AG08395 (cell line): Measurements from ENCODE around the gene RASGRP1.
A peak's percentile ranks its signal among the peaks of the same experiment; 100 is the strongest.

Source experiments
- DNase-seq: peaks from one replicate; pipeline ENCODE4 v3.0.0; 2012; ENCODE audit warnings: mixed read lengths, low spot score

RASGRP1 gene

DNA sequence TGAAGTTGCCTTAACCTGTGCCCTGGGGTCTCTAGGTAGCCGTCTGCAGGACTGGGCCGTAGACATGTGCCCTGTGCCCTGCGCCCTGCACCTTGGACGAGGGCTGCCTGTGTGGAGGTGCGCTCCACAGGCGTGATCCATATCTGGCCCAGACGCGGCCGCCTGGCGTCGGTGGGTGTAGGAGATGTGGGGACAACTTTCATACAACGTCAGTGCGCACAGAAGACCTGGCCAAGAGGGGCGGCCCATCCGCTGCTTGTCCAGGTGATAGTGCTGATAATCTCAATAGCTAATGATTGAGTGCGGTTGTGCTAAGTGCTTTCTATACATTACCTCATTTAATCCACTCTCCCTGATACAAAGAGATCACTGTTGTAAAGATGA lies 665 bp upstream of the RASGRP1 start:
- no peak for DNase-seq

DNA sequence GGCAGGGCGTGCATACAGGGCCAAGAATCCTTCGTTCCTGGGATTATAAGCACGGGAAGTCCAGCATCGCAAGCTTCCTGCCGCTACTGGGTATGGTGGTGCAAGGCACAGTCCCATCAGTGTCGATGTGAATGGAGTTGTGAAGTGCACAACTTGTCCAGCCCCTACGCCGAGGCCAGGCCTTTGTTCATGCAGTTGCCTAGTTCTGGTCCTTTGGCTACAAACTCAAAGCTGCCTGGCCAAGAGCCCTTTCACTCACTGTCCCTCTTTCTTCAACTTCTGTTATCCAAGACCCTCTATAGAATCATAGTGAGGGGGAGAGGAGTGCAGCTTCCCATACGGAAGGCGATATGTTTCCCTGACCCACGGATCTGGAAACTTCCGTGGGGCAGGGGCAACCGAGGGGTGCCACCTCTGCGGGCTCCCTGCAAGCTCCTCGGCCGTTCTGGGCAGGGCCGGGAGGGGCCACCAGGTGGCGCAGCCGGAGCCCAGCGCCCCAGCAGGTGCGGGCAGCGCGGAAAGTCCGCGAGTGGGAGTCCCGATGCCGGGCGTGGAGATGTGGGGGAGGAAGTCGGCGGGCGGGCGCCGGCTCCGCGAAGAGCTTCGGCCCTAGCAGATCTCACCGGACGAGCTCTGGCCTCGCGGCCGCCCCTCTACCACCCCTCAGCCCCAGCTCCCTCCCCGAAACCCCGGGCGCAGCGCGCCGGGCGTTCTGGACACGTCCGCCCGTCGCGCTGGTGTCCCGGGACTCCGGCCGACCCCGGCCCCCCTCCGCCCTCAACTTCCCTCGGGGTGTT lies 693 bp downstream of the RASGRP1 start:
- DNase-seq, result peak; percentile 58

DNA sequence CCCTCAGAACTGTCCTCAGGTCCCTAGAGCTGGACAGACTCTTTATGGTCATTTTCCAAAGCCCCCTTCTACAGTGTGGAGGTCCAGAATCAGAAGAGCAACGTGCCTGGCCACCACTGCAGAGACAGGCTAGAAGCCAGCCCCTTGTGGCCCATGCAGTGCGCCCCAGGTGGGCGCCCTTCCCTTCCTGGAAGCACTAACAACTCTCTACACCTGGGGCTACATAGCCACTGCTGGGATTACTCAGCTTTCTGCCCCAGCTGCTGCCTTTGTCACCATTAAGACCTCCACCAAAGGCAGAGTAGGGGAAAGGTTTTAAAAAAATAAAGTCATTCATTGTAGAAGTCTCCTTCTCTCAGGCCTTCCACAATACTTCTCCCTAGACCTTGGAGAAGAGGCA lies 2.3 kb downstream of the RASGRP1 start:
- DNase-seq, result no peak

DNA sequence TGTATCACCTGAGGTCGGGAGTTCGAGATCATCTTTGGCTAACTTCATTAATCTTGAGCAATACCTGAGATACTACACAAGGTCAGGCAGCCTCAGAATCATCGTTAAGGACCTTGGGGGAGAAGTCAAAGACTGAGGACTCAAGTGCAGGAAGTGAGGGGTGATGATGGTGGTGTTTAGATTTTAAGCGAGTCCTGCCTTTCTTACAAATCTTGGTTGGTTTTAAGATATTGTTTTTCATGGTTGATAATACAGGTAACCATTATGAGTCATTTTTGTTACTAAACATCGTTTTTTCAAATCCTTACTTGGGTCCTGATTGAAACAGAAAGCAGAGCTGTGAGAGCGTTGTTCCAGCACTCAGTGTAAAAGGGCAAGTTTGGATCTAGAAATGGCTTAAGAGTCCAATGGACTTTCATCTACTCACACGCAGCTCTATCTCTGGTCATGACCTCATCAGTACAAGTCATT lies 4.1 kb downstream of the RASGRP1 start:
- DNase-seq, result no peak

DNA sequence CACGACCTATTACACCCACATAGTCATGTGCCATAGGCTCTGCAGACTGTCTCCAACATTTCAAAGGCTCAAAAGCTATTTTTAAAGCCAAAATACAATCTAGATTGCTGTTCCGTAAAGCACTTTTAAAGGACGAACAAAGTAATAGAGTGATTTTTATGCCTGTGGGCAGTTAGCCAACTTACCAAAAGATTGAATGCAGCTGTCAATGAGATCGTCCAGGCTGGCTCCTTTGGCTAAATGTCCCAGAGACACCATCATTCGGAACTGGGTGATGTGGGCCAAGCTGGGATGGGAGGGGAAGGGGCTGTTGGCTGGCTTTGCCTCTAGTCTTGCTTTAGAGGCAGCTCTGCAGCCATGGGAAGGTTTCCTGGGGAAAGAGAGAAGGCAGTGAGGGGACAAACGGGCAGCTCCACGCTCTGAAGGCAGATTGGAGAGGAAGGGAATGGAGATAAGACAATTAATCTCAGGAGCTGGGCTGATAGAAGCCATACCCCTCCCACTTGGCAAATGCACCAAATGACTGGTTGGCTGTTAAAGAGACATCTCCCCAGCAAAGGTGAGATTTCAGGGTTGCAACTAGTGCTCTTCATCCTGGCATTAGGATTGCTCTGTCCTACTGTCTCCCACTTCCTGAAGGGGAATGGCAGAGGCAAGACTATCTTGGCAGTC lies 4.8 kb downstream of the RASGRP1 start:
- DNase-seq, result no peak

DNA sequence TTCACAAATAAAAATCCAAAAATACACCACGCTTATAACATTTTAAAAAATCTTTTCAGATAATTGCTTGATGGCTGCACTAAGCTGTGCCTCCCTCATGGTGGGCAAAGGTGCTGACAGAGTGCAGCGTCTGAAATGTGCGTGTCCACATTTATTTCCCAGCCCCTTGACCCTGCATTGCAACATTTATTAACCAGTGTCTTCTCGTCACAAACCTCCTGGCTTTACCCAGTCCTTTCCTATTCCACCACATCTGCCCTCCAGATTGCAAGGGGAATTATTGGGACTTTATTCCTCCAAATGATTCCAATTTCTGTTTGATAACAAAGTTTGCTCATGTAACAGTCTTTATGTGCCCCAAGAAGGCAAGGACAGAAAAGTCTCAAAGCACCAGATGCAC lies 5.5 kb downstream of the RASGRP1 start:
- no peak for DNase-seq

DNA sequence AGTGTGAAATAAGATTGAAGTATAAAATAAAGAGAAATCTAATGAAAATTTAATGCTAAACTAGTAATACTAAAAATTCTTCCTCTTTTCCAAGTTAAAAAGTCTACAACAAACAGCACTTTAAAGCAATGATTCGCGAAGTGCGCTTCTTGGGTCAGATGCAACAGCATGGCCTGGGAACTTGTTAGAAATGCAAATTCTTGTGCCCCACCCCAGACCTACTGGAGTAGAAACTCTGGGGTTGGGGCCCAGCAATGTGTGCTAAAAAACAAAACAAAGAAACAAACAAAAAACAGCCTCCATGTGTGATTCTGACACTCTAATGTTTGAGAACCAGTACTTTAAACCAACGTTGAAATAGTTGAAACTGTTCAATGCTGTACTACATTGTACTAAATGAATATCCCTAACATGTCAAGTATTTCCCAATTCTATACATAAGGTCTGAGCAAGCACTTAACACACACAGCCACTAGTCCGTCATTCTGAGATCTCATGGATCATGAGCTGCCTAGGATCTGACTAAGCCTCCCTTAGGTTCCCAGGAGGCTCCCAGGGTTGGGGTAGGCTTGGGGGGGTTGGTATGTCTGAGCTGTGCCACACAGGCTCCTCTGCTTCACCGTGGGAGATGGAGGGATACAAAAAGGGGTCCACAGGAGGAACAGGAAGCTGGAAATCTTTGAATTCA lies 6.1 kb downstream of the RASGRP1 start:
- no peak for DNase-seq

DNA sequence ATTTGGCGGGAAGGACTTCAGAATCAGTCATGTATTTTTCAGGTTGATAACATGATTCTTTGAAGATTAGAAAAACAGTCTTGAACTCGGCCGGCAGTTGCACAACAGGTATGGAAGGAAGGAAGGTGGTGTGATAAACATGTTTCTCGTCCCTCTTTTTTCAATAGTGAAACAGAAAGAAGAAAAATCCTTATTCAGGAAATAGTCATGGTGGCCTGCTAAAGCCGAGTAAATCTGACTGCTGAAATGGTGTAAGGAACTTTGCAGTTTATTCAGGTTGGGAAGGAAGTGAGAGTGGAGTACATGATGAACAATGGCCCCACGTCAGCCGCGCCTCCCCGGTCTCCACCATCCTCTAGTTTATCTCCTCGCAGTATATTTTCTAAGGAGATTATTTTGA lies 6.7 kb downstream of the RASGRP1 start:
- no peak for DNase-seq

DNA sequence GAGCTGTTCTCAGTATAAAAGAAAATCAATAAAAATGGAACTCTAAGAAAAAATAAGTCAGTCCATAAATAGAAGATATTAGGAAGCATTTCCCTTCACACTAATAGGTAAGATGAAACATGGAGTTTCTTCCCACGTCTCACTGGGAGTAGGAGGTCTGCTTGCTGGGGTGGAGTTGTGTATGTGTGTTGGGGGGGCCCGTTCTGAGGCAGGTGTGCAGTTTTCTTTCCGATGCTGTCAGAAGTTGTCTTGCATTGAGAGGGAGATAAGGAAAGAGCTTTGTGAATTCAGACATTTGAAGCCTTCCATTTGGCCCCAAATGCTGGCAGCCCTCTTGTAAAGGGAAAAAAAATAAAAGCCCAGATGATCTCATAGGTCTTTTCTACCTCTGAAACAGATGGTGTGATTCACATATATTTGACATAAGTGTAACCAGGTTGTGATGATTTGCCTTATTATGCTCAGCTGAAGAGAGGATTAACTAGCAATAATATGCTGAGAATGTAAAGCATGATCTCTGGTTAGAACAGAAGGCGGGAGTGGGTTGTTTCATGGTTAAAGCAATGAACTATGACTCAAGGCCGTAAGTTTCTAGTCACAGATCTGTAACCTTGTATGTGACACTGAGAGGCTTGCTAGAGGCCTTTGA lies 8.8 kb downstream of the RASGRP1 start:
- DNase-seq, result peak; percentile 43

DNA sequence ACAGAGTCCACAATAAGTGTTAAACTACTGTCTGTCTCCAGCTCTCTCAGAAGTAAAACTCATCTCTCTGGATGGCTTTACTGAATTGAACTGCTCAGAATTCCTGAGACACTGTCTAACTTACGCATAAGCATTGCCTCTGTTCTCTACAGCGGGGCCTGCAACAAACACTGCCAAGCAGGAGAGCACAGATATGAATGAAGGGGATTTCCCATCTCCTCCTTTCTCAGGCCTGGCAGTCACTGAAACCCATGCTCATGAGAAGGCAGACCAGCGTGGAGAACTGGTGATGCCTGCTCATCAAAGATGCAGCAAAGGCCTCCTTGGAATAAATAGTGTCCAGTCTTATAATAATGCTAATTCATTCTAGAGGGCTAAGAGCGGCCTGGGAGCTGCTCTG lies 10.3 kb downstream of the RASGRP1 start:
- DNase-seq, result no peak

DNA sequence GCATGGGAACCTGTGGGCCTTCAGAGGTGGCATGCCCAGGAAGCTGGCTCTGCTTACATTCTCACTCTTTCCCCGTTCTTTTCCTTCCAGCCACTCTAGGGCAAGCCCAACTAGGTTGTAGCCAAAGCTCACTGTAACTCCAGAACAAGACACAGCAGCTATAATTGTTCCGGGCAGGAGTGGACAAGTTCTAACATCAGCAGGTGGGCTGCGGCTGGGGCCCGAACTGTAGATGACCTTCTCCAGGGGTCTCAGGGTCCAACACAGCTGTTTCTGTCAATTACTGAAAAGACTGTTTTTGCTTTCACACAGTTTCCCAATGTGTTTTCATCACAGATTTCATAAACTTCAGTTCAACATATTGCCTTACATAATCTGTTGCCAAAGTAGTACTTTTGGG lies 11.5 kb downstream of the RASGRP1 start:
- no peak for DNase-seq

DNA sequence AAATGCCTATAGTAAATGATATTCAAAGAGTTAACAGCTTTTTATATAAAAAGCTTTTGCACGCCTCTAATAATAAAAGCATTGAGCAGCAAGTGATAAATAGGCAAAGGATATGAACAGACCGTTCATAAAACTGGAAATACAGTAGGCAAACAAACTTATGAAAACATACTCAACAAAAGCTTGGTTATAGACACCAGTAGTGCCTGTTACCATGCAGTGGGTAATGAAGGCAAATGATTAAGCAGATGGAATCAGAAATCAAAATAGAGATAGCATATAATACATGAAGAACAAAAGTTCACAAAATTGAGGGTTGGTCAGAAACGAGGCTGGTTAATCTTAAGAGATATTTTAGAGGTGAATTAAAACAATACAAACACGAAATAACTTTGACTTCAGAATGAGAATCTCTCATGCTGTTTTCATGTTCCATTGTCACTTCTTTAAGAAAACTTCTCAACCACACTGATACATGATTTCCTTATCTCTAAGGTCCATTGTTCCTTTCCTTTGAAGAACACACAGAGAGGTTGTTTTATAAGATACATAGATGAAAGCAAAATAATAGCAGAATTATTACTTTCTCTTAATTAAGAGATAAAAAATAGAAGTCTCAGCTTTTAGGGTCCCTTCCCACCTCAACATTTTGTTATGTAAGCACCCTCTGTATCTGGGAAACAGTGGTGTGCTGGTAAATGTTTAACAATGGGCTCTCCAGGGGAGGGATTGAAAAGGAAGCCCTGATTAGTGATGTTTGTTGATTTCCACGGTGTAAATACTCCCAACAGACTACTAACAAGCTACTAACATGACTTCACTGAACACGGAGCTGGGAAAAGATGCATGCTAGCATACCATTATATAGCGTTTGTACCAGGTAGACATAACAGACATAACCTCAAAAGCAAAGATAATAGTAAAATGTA lies 12.6 kb downstream of the RASGRP1 start:
- DNase-seq, result no peak

DNA sequence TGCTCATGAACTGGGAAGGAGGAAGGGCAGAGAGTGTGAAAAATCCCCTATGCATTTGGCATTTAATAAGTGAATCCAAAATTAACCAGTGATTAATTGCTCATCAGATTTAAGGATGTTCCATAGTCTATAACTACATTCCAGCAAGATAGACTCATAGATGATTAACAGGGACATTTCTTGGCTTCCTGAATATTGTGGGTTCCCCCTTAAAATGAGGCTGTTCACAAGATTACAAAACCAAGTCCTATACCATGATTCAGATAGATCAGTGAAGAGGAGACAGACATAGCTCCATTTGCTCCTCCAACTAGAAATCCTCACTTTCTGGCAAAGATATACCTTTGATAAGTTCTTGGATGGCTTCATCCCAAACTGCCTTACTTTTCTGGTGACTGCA lies 15.4 kb downstream of the RASGRP1 start:
- peak; percentile 31 for DNase-seq

DNA sequence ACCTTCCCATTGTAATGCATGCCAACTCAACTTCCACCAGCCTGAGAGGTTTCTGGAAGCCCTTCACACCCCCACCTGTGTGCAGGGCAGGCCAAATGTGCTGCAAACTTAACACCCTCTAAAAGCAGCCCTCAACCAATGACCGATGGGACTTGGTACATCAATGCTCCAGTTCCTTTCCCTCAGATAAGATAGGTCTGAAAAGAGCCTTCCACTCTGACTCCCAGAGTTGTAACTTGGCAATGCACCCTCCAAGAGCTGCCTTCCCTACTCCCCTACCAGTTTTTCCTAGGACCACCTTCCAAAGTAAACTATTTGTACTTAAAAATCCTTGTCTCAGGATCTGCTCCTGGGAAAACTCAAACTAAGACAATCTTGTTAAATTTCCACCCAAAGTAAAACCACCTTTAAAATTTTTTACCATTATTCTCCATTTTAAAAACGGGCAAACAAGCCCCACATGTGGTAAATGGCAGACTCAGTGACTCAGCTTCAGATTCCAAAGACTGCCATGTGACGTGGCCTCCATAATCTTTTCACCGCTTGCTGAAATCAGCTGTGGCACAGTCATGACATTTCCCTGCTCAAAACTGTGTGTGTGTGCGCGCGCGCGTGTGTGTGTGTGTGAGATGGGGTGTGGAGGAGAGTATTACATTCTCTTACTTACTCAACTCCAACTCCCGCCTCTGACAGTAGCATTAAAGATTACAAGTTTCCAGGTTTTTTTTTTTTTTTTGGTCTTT lies 17.2 kb downstream of the RASGRP1 start:
- peak; percentile 40 for DNase-seq

DNA sequence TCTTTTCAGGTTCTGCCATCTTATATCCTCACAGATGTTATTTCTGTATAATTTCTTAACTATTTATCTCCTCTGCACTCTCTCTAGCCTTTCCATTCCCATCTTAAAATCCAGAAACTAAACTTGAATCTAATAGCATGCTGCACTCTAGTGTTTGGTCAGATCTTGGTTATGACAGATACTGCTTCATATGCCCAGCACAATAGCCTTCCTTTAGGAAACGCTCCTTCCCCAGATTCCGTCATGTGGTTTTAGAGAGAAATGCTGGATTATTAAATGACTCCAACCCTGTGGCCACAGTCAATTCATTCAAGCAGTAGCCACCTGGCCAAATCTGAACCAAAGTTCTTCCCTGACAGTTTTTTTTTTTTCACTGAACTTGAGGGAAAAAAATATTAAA lies 19.4 kb downstream of the RASGRP1 start:
- DNase-seq, result no peak

DNA sequence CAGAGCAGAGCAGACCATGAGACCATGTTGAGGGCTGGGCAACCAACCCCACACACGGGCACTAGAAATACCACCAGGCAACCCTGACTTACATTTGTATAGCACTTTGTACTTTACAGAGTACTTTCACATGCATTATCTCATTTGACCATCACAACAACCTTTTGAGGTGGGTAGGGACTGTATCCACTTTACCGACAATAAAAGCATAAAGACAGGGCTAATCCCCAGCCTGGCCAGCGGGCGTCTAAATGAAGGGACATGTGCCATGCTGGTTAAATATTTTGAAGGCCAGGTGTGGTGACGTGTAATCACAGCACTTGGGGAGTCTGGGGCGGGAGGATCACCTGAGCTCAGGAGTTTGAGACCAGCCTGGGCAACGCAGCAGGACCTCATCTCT lies 23.6 kb downstream of the RASGRP1 start:
- no peak for DNase-seq

DNA sequence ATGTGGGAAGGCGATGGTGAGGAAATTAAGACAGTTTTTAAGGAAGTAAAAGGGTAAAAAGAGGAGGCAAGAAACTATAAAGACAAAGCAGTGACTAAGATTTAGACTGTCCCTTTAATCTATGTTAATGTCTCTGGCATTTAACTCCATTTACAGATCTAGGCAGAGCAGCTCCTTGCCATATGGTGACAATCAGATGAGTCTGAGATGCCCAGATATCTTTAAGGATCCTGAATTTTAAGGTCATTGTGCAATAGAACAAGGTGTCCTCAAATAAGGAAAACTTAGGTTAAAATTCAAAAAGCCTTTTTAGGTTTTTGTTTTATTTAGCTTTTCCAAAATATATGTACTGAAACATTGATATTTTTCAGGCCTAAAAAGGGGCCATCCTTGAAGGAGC lies 24.1 kb downstream of the RASGRP1 start:
- peak; percentile 13 for DNase-seq

DNA sequence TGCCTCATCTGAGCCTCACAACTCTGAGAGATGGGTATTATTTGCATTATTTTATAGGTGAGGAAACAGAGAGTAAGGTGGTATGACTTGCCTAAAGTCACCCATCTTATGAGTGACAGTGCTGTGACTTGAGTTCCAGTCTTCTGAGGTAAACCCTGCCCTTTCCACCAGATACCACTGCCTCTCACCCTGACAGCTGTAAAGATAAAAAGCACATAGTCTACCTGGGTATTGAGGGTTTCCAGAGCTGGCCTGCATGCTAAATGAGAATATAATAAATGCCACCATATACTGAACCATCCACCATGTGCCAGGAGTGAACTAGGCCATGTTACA lies 25.6 kb downstream of the RASGRP1 start:
- DNase-seq, result no peak

DNA sequence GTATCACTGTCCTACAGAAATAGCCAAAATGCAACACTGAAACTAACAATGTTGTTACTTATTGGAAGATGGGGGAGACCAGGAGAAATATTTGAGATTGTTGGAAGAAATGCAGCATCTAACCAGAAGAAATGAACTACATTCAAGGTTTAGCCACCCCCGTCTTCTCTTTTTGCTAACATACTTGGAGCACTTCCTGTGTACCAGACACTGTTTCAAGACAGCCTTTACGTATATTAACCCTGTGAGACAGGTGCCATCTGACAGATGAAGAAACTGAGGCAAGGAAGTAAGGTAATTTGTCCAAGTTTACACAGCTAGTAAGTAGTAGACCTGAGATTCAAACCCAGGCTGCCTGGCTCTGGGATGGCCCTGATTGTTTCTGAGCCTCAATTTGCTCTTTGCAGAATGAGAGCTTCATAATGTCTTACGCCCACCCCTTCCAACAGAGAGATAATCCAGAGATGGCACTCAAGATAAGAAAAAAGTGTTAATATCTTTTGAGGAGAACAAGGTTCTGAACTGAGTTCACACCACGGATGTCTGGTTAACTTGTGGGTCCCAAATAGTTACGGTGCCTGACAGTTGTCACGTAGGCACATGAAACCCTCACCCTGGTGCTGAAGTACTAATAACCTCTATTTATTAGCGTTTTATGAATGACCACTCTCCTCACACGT lies 26.1 kb downstream of the RASGRP1 start:
- DNase-seq, result no peak

DNA sequence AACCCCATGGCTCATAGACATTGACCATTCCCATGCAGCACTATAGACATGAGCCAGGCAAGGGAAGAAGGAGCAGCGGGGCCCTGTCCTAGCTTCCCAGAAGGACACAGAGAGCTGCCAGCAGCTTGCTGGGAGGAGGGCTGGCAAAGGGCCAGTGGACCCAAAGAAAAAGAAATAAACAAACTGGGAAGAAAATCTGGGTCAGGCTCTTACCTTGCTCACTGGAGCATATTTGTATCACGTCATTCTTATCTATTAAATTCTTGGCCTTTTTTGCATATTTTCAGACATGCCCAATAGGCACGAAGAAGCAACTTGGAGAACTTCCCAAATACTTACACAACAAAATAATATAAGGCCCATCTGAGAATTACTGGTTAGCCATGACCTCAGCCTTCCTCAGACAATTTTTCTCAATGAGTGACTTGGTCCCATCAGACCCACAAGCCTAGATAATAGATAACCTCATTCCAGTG lies 28.4 kb downstream of the RASGRP1 start:
- peak; percentile 80 for DNase-seq
